Brain microvascular endothelial cell (primary cell): ENCODE data around the gene VWA2.

ENCODE experiments used
- DNase-seq: peaks from one replicate; pipeline ENCODE4 v3.0.0-alpha.2; 2020
- H3K27ac ChIP-seq: fragments of 250-450 bp; sonication (Bioruptor Pico); 2 replicates; pipeline ENCODE4 v1.5.1; 2020; ENCODE audit warnings: mild to moderate bottlenecking, moderate library complexity
- H3K27me3 ChIP-seq: fragments of 250-450 bp; sonication (Bioruptor Pico); replicated peaks from 2 replicates; pipeline ENCODE4 v1.5.1; 2020; ENCODE audit warnings: mild to moderate bottlenecking
- H3K36me3 ChIP-seq: fragments of 250-450 bp; sonication (Bioruptor Pico); replicated peaks from 2 replicates; pipeline ENCODE4 v1.5.1; 2020; ENCODE audit warnings: mild to moderate bottlenecking
- H3K4me3 ChIP-seq: 2 replicates; pipeline ENCODE4 v1.5.1; 2011; ENCODE audit warnings: low read depth, mild to moderate bottlenecking, control low read depth, low read length, moderate library complexity
- in situ Hi-C: cut with HindIII; loops from 2 replicates; pipeline ENCODE4 v1.10.0; 2017; ENCODE audit warnings: low sequenced_read_pairs, low pct_ligation_motif_present
- TF ChIP-seq, protein P1 (sequence below): IDR thresholded peaks from 2 replicates; pipeline ENCODE4 v1.5.1; 2011; ENCODE audit warnings: low read depth, mild to moderate bottlenecking, moderate library complexity, low read length, control low read depth, inconsistent platforms; ENCODE audit errors: missing control alignments

VWA2 gene

GRCh38 chr10:114281461-114281860 is 42.4 kb downstream of the VWA2 start:
- Histone ChIP-seq H3K27me3 (peaks cover 20% of the 10 kb centered on the region), H3K36me3 (no peaks in the 10 kb centered on the region), H3K4me3 (no peak overlapping the region), H3K27ac (no peak overlapping the region)
- no peak for DNase-seq
- TF ChIP-seq, protein P1, sequence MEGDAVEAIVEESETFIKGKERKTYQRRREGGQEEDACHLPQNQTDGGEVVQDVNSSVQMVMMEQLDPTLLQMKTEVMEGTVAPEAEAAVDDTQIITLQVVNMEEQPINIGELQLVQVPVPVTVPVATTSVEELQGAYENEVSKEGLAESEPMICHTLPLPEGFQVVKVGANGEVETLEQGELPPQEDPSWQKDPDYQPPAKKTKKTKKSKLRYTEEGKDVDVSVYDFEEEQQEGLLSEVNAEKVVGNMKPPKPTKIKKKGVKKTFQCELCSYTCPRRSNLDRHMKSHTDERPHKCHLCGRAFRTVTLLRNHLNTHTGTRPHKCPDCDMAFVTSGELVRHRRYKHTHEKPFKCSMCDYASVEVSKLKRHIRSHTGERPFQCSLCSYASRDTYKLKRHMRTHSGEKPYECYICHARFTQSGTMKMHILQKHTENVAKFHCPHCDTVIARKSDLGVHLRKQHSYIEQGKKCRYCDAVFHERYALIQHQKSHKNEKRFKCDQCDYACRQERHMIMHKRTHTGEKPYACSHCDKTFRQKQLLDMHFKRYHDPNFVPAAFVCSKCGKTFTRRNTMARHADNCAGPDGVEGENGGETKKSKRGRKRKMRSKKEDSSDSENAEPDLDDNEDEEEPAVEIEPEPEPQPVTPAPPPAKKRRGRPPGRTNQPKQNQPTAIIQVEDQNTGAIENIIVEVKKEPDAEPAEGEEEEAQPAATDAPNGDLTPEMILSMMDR = no peak
- in situ Hi-C loops = no loop called here

- no peak overlapping the region for H3K27ac ChIP-seq
- no peaks in the 10 kb centered on the region for H3K36me3 ChIP-seq
- no peak for DNase-seq
- in situ Hi-C loops = no loop called here
- TF ChIP-seq, protein P1 = no peak
- H3K4me3 ChIP-seq = no peak overlapping the region
- H3K27me3 ChIP-seq = peaks cover 19% of the 10 kb centered on the region
Observed at GRCh38 chr10:114282526-114282925, 43.5 kb downstream of the VWA2 start.

GRCh38 chr10:114283091-114283490 is 44.0 kb downstream of the VWA2 start:
- Histone ChIP-seq H3K27ac (no peak overlapping the region), H3K4me3 (no peak overlapping the region), H3K36me3 (no peaks in the 10 kb centered on the region), H3K27me3 (peaks cover 13% of the 10 kb centered on the region)
- in situ Hi-C loops = no loop called here
- TF ChIP-seq, protein P1 = no peak
- DNase-seq = no peak

DNA sequence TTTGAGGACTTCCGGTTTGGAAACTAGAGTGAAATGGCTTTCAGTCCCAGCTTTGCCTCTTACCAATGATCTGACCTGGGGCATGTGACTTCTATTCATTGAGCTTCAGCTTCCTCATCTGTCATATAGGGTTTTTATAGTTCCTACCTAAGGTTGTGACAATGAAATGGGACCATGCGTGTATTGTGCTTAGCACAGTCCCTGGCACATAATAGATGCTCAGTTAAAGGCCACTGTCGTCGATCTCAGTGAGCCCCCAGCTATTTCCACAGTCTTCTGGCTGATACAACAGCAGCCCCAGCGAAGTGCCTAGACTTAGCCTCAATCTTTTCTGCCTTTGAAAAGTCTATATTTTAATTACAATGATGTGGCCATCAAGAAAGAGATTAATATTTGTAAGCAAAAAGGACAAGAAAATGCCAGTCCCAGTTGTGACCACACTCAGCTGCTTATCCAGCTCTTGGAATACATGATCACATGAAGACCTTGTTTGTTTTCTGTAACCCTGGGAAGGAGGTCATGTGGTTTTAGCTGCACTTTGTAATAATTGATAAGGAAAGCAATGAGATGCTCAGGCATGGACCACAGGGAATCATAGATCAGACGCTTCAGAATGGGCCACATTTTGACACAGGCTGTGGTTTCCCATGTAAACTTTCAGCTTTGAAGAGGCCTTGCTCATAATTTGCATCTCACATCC is 44.6 kb downstream of the VWA2 start:
- TF ChIP-seq, protein P1 = no peak
- Histone ChIP-seq H3K36me3 (no peaks in the 10 kb centered on the region), H3K27ac (no peak overlapping the region), H3K27me3 (peaks cover 8% of the 10 kb centered on the region), H3K4me3 (no peak overlapping the region)
- DNase-seq = no peak
- in situ Hi-C loops = no loop called here

- Histone ChIP-seq H3K27ac (no peak overlapping the region), H3K36me3 (no peaks in the 10 kb centered on the region), H3K4me3 (no peak overlapping the region), H3K27me3 (peaks cover 3% of the 10 kb centered on the region)
- no peak for DNase-seq
- in situ Hi-C loops = no loop called here
- TF ChIP-seq, protein P1 = no peak
Observed at GRCh38 chr10:114284346-114285071, 45.5 kb downstream of the VWA2 start.
